T-helper 2 cell treated with Interferon-gamma antibody and Interleukin-4, amounts not matched to agents 5 μg/mL and 100 μg/mL, for 36 hours (primary cell): Measurements from ENCODE around the gene PITPNM1.
A peak's percentile ranks its signal among the peaks of the same experiment; 100 is the strongest.

ENCODE experiments used
- DNase-seq: peaks from one replicate; pipeline ENCODE4 v3.0.0; 2021; ENCODE audit warnings: low spot score
- H3K27ac Mint-ChIP-seq: one replicate; pipeline ENCODE4 v1.8.0; 2021; ENCODE audit warnings: mild to moderate bottlenecking, mixed read lengths
- H3K27me3 Mint-ChIP-seq: one replicate; pipeline ENCODE4 v1.8.0; 2021; ENCODE audit warnings: low read depth, mixed read lengths
- H3K36me3 Mint-ChIP-seq: one replicate; pipeline ENCODE4 v1.8.0; 2021; ENCODE audit warnings: low read depth, mixed read lengths
- H3K4me1 Mint-ChIP-seq: one replicate; pipeline ENCODE4 v1.8.0; 2021; ENCODE audit warnings: low read depth, mixed read lengths
- H3K4me3 Mint-ChIP-seq: one replicate; pipeline ENCODE4 v1.8.0; 2022; ENCODE audit warnings: mild to moderate bottlenecking, moderate library complexity, mixed read lengths
- H3K9me3 Mint-ChIP-seq: one replicate; pipeline ENCODE4 v1.8.0; 2021; ENCODE audit warnings: mixed read lengths

Gene PITPNM1

GRCh38 chr11:67503119-67504004 lies 1.8 kb downstream of the PITPNM1 start:
- peak overlapping the region; percentile 15 for H3K27ac Mint-ChIP-seq
- no peaks in the 10 kb centered on the region for H3K27me3 Mint-ChIP-seq
- peaks cover 33% of the 10 kb centered on the region for H3K4me1 Mint-ChIP-seq
- DNase-seq, result no peak
- peaks cover 34% of the 10 kb centered on the region for H3K36me3 Mint-ChIP-seq
- peak overlapping the region; percentile 79 for H3K4me3 Mint-ChIP-seq
- H3K9me3 Mint-ChIP-seq, result no peaks in the 10 kb centered on the region

GRCh38 chr11:67502328-67502979 lies 2.7 kb downstream of the PITPNM1 start:
- Mint-ChIP-seq H3K9me3 (no peaks in the 10 kb centered on the region), H3K27me3 (no peaks in the 10 kb centered on the region), H3K27ac (no peak overlapping the region), H3K36me3 (peaks cover 38% of the 10 kb centered on the region), H3K4me3 (peak overlapping the region; percentile 79), H3K4me1 (peaks cover 33% of the 10 kb centered on the region)
- DNase-seq, result no peak

GRCh38 chr11:67501854-67502253 lies 3.3 kb downstream of the PITPNM1 start:
- H3K27me3 Mint-ChIP-seq, result no peaks in the 10 kb centered on the region
- H3K4me3 Mint-ChIP-seq, result no peak overlapping the region
- peaks cover 37% of the 10 kb centered on the region for H3K36me3 Mint-ChIP-seq

GRCh38 chr11:67500831-67501715 lies 4.1 kb downstream of the PITPNM1 start:
- peaks cover 32% of the 10 kb centered on the region for H3K36me3 Mint-ChIP-seq
- no peak overlapping the region for H3K4me3 Mint-ChIP-seq
- peak overlapping the region; percentile 49 for H3K27ac Mint-ChIP-seq
- peaks cover 20% of the 10 kb centered on the region for H3K4me1 Mint-ChIP-seq
- H3K9me3 Mint-ChIP-seq, result no peaks in the 10 kb centered on the region
- H3K27me3 Mint-ChIP-seq, result no peaks in the 10 kb centered on the region
- no peak for DNase-seq

More at GRCh38 chr11:67501854-67502253, 3.3 kb downstream of the PITPNM1 start:
- H3K27ac Mint-ChIP-seq, result no peak overlapping the region
- peaks cover 28% of the 10 kb centered on the region for H3K4me1 Mint-ChIP-seq
- DNase-seq, result no peak
- H3K9me3 Mint-ChIP-seq, result no peaks in the 10 kb centered on the region

GRCh38 chr11:67500484-67500821 lies 4.7 kb downstream of the PITPNM1 start:
- Mint-ChIP-seq H3K36me3 (peaks cover 36% of the 10 kb centered on the region), H3K9me3 (no peaks in the 10 kb centered on the region), H3K4me3 (no peak overlapping the region), H3K27me3 (no peaks in the 10 kb centered on the region), H3K4me1 (peaks cover 14% of the 10 kb centered on the region), H3K27ac (peak overlapping the region; percentile 49)
- DNase-seq, result no peak

- Mint-ChIP-seq H3K4me1 (peaks cover 13% of the 10 kb centered on the region), H3K27me3 (no peaks in the 10 kb centered on the region), H3K27ac (no peak overlapping the region), H3K36me3 (peaks cover 36% of the 10 kb centered on the region), H3K4me3 (no peak overlapping the region), H3K9me3 (no peaks in the 10 kb centered on the region)
- DNase-seq, result no peak
Measured at GRCh38 chr11:67499808-67500483, 5.2 kb downstream of the PITPNM1 start.

- DNase-seq, result no peak
- Mint-ChIP-seq H3K4me3 (no peak overlapping the region), H3K27ac (no peak overlapping the region), H3K9me3 (no peaks in the 10 kb centered on the region), H3K36me3 (peaks cover 36% of the 10 kb centered on the region), H3K4me1 (peaks cover 13% of the 10 kb centered on the region), H3K27me3 (no peaks in the 10 kb centered on the region)
Measured at GRCh38 chr11:67498544-67498972, 6.6 kb downstream of the PITPNM1 start.

- Mint-ChIP-seq H3K9me3 (no peaks in the 10 kb centered on the region), H3K4me3 (no peak overlapping the region), H3K27ac (no peak overlapping the region), H3K36me3 (peaks cover 35% of the 10 kb centered on the region), H3K4me1 (peaks cover 10% of the 10 kb centered on the region), H3K27me3 (no peaks in the 10 kb centered on the region)
- DNase-seq, result no peak
Measured at GRCh38 chr11:67497656-67498291, 7.4 kb downstream of the PITPNM1 start.

GRCh38 chr11:67496113-67496512 lies 9.1 kb downstream of the PITPNM1 start:
- no peaks in the 10 kb centered on the region for H3K9me3 Mint-ChIP-seq
- H3K4me3 Mint-ChIP-seq, result no peak overlapping the region
- H3K4me1 Mint-ChIP-seq, result peaks cover 7% of the 10 kb centered on the region
- DNase-seq, result no peak
- H3K27me3 Mint-ChIP-seq, result no peaks in the 10 kb centered on the region
- peaks cover 34% of the 10 kb centered on the region for H3K36me3 Mint-ChIP-seq
- H3K27ac Mint-ChIP-seq, result no peak overlapping the region

- Mint-ChIP-seq H3K27ac (no peak overlapping the region), H3K36me3 (peaks cover 30% of the 10 kb centered on the region)
- DNase-seq, result no peak
Measured at GRCh38 chr11:67495234-67496005, 9.7 kb downstream of the PITPNM1 start.

GRCh38 chr11:67494371-67495233 lies 10.6 kb downstream of the PITPNM1 start:
- H3K4me1 Mint-ChIP-seq, result peaks cover under 1% of the 10 kb centered on the region
- no peak overlapping the region for H3K4me3 Mint-ChIP-seq
- H3K36me3 Mint-ChIP-seq, result peaks cover 32% of the 10 kb centered on the region
- no peaks in the 10 kb centered on the region for H3K9me3 Mint-ChIP-seq
- DNase-seq, result no peak
- no peaks in the 10 kb centered on the region for H3K27me3 Mint-ChIP-seq
- H3K27ac Mint-ChIP-seq, result no peak overlapping the region

More at GRCh38 chr11:67495234-67496005, 9.7 kb downstream of the PITPNM1 start:
- Mint-ChIP-seq H3K9me3 (no peaks in the 10 kb centered on the region), H3K4me3 (no peak overlapping the region), H3K4me1 (peaks cover under 1% of the 10 kb centered on the region), H3K27me3 (no peaks in the 10 kb centered on the region)
